ENCODE measurements around the gene GRK3.

DNA sequence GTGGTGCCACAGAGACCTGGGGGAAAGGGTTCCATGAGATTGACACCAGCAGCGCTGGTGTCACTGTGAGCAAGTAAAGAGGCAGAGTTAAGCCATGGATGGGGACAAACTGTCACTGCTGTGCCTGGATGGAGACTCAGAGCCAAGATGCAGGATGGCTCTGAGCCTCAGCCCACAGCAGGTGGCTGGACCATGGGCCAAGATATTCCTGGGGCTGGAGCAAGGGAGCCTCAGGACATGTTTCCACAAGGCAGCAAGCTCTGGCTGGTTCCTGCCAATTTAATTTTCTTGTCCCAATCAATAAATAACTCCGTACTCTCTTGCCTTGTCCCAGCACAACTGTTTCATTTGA is 200.5 kb downstream of the GRK3 start:
- TF ChIP-seq, protein P1, sequence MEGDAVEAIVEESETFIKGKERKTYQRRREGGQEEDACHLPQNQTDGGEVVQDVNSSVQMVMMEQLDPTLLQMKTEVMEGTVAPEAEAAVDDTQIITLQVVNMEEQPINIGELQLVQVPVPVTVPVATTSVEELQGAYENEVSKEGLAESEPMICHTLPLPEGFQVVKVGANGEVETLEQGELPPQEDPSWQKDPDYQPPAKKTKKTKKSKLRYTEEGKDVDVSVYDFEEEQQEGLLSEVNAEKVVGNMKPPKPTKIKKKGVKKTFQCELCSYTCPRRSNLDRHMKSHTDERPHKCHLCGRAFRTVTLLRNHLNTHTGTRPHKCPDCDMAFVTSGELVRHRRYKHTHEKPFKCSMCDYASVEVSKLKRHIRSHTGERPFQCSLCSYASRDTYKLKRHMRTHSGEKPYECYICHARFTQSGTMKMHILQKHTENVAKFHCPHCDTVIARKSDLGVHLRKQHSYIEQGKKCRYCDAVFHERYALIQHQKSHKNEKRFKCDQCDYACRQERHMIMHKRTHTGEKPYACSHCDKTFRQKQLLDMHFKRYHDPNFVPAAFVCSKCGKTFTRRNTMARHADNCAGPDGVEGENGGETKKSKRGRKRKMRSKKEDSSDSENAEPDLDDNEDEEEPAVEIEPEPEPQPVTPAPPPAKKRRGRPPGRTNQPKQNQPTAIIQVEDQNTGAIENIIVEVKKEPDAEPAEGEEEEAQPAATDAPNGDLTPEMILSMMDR (IDR thresholded peaks at IDR 0.05): no peak
- no peak for TF ChIP-seq POLR2A (IDR thresholded peaks at IDR 0.05)
